WTC11 (cell line): ENCODE measurements around the gene DMD. TPM values are rescaled to one million over a fixed set of nuclear protein-coding genes. Genes with fewer than 3 reads are reported as not detected.

Experiments used
- ATAC-seq: fragments of 200-7000 bp; cut with Tn5 transposase; 2 replicates; pipeline ENCODE4 v1.10.0; 2021; ENCODE audit warnings: mild to moderate bottlenecking, moderate library complexity
- CTCF ChIA-PET: fragments of 300-600 bp; sonication (Branson Sonifier 250); formaldehyde crosslinking; loops from one replicate; lab custom pipeline; 2021; ENCODE audit warnings: antibody characterized with exemption; lab: Charles Lee
- POLR2A ChIA-PET: fragments of 350-600 bp; sonication (Branson Sonifier 250); formaldehyde crosslinking; loops from one replicate; lab custom pipeline; 2021; ENCODE audit warnings: antibody characterized with exemption; lab: Charles Lee
- DNase-seq: peaks from one replicate; pipeline ENCODE4 v3.0.0; 2021; ENCODE audit warnings: low spot score
- H3K27ac Mint-ChIP-seq: 2 replicates; pipeline ENCODE4 v1.8.0; 2021; ENCODE audit warnings: mixed read lengths
- H3K27me3 Mint-ChIP-seq: 2 replicates; pipeline ENCODE4 v1.8.0; 2021; ENCODE audit warnings: low read depth, mild to moderate bottlenecking, moderate library complexity, mixed read lengths
- H3K36me3 Mint-ChIP-seq: 2 replicates; pipeline ENCODE4 v1.8.0; 2021; ENCODE audit warnings: mixed read lengths
- H3K4me1 Mint-ChIP-seq: 2 replicates; pipeline ENCODE4 v1.8.0; 2022; ENCODE audit warnings: mixed read lengths
- H3K4me3 Mint-ChIP-seq: 2 replicates; pipeline ENCODE4 v1.8.0; 2021; ENCODE audit warnings: mild to moderate bottlenecking, moderate library complexity, mixed read lengths
- H3K9me3 Mint-ChIP-seq: 2 replicates; pipeline ENCODE4 v1.8.0; 2021; ENCODE audit warnings: mixed read lengths
- ATF2 ChIP-seq: sonication (generic); formaldehyde crosslinking; IDR thresholded peaks from 2 replicates; pipeline ENCODE4 v1.8.1; 2022; ENCODE audit warnings: low read depth, missing genetic modification reagents, borderline replicate concordance
- CTCF ChIP-seq: fragments of 200-600 bp; IDR thresholded peaks from 2 replicates; pipeline ENCODE4 v1.8.0; 2022; ENCODE audit warnings: antibody characterized with exemption
- E2F4 ChIP-seq: sonication (generic); formaldehyde crosslinking; IDR thresholded peaks from 2 replicates; pipeline ENCODE4 v1.8.1; 2022; ENCODE audit warnings: low read depth, mild to moderate bottlenecking, moderate library complexity, missing genetic modification reagents, borderline replicate concordance
- E2F5 ChIP-seq: sonication (generic); formaldehyde crosslinking; IDR thresholded peaks from 2 replicates; pipeline ENCODE4 v1.8.1; 2022; ENCODE audit warnings: mild to moderate bottlenecking, moderate library complexity, missing genetic modification reagents
- ESRRA ChIP-seq: sonication (generic); formaldehyde crosslinking; IDR thresholded peaks from 2 replicates; pipeline ENCODE4 v1.8.1; 2022; ENCODE audit warnings: mild to moderate bottlenecking, missing genetic modification reagents, borderline replicate concordance
- FOXJ3 ChIP-seq: sonication (generic); formaldehyde crosslinking; IDR thresholded peaks from 2 replicates; pipeline ENCODE4 v1.9.0; 2021; ENCODE audit warnings: missing genetic modification reagents, mild to moderate bottlenecking, borderline replicate concordance
- GTF2I ChIP-seq: fragments of 250-450 bp; sonication (Bioruptor Pico); conservative IDR thresholded peaks from 2 replicates; pipeline ENCODE4 v1.4.0; 2021; ENCODE audit warnings: mild to moderate bottlenecking
- HMGA2 ChIP-seq: fragments of 250-450 bp; sonication (Bioruptor Pico); IDR thresholded peaks from 2 replicates; pipeline ENCODE4 v1.4.0; 2021; ENCODE audit warnings: mild to moderate bottlenecking, moderate library complexity
- MAX ChIP-seq: sonication (generic); formaldehyde crosslinking; IDR thresholded peaks from 2 replicates; pipeline ENCODE4 v1.8.0; 2022; ENCODE audit warnings: mild to moderate bottlenecking, missing genetic modification reagents
- MLX ChIP-seq: sonication (generic); formaldehyde crosslinking; IDR thresholded peaks from 2 replicates; pipeline ENCODE4 v1.8.1; 2023; ENCODE audit warnings: mild to moderate bottlenecking, missing genetic modification reagents, moderate library complexity
- NR1H2 ChIP-seq: sonication (generic); formaldehyde crosslinking; IDR thresholded peaks from 2 replicates; pipeline ENCODE4 v1.9.0; 2021; ENCODE audit warnings: mild to moderate bottlenecking, moderate library complexity, missing genetic modification reagents
- RELA ChIP-seq: sonication (generic); formaldehyde crosslinking; IDR thresholded peaks from 2 replicates; pipeline ENCODE4 v1.8.1; 2022; ENCODE audit warnings: missing genetic modification reagents, mild to moderate bottlenecking, borderline replicate concordance
- ZBTB21 ChIP-seq: sonication (generic); formaldehyde crosslinking; IDR thresholded peaks from 2 replicates; pipeline ENCODE4 v1.8.1; 2023; ENCODE audit warnings: mild to moderate bottlenecking, missing genetic modification reagents, borderline replicate concordance
- ZNF317 ChIP-seq: sonication (generic); formaldehyde crosslinking; IDR thresholded peaks from 2 replicates; pipeline ENCODE4 v1.8.1; 2023; ENCODE audit warnings: low read depth, mild to moderate bottlenecking, moderate library complexity, missing genetic modification reagents, borderline replicate concordance
- ZNF396 ChIP-seq: fragments of 250-450 bp; sonication (Bioruptor Pico); IDR thresholded peaks from 2 replicates; pipeline ENCODE4 v1.8.0; 2021; ENCODE audit warnings: mild to moderate bottlenecking, moderate library complexity, borderline replicate concordance
- total RNA-seq: library from RNA; stranded (reverse); gene quantifications from 3 replicates; pipeline ENCODE4 v1.2.3, GENCODE V29; 2021

DMD gene
- total RNA-seq, 1 experiment from 2014 or later, result 9.1 TPM

GRCh38 chrX:31092476-31092875, 2118.9 kb downstream of the DMD start (continued):
- no peak for TF ChIP-seq E2F4
- no peak for TF ChIP-seq CTCF
- TF ChIP-seq ZBTB21 (CRISPR knock-in tag), result no peak
- TF ChIP-seq, all 79 proteins: peak for 0

- peaks cover 18% of the 10 kb centered on the region; the same call in 1 of the 2 replicates for H3K9me3 Mint-ChIP-seq
- no peak for ATAC-seq
- CTCF ChIA-PET, result no interaction called here
Measured at GRCh38 chrX:31091819-31092218, 2119.5 kb downstream of the DMD start.

GRCh38 chrX:31074522-31074921, 2136.8 kb downstream of the DMD start:
- CTCF ChIA-PET, result no interaction called here
- ATAC-seq (no peak), DNase-seq (no peak)
- Mint-ChIP-seq H3K9me3 (peaks cover 26% of the 10 kb centered on the region), H3K4me1 (no peaks in the 10 kb centered on the region; the same call in 1 of the 2 replicates), H3K4me3 (no peak overlapping the region), H3K27me3 (no peaks in the 10 kb centered on the region), H3K36me3 (peaks cover 3% of the 10 kb centered on the region; the same call in 1 of the 2 replicates), H3K27ac (no peak overlapping the region)
- TF ChIP-seq FOXJ3, result no peak
- no peak for TF ChIP-seq MLX (CRISPR knock-in tag)
- TF ChIP-seq MAX (CRISPR knock-in tag), result no peak
- no peak for TF ChIP-seq HMGA2 (CRISPR knock-in tag)
- no peak for TF ChIP-seq GTF2I (CRISPR knock-in tag)
- TF ChIP-seq CTCF, result no peak
- no peak for TF ChIP-seq ATF2 (CRISPR knock-in tag)
- TF ChIP-seq ZNF317 (CRISPR knock-in tag), result no peak
- TF ChIP-seq ZNF396 (CRISPR knock-in tag), result no peak
- TF ChIP-seq ESRRA (CRISPR knock-in tag), result no peak
- no peak for TF ChIP-seq RELA (CRISPR knock-in tag)
- no peak for TF ChIP-seq NR1H2 (CRISPR knock-in tag)
- no peak for TF ChIP-seq E2F5 (CRISPR knock-in tag)
- POLR2A ChIA-PET, result no interaction called here

More at GRCh38 chrX:31091819-31092218, 2119.5 kb downstream of the DMD start:
- H3K4me3 Mint-ChIP-seq, result no peak overlapping the region
- DNase-seq, result no peak
- no peak overlapping the region for H3K27ac Mint-ChIP-seq
- POLR2A ChIA-PET, result no interaction called here
- no peaks in the 10 kb centered on the region for H3K27me3 Mint-ChIP-seq
- H3K36me3 Mint-ChIP-seq, result no peaks in the 10 kb centered on the region; the same call in 1 of the 2 replicates
- TF ChIP-seq ZNF396 (CRISPR knock-in tag), result no peak
- no peaks in the 10 kb centered on the region for H3K4me1 Mint-ChIP-seq
